ENCODE results near the gene PACS1.

Gene PACS1

DNA sequence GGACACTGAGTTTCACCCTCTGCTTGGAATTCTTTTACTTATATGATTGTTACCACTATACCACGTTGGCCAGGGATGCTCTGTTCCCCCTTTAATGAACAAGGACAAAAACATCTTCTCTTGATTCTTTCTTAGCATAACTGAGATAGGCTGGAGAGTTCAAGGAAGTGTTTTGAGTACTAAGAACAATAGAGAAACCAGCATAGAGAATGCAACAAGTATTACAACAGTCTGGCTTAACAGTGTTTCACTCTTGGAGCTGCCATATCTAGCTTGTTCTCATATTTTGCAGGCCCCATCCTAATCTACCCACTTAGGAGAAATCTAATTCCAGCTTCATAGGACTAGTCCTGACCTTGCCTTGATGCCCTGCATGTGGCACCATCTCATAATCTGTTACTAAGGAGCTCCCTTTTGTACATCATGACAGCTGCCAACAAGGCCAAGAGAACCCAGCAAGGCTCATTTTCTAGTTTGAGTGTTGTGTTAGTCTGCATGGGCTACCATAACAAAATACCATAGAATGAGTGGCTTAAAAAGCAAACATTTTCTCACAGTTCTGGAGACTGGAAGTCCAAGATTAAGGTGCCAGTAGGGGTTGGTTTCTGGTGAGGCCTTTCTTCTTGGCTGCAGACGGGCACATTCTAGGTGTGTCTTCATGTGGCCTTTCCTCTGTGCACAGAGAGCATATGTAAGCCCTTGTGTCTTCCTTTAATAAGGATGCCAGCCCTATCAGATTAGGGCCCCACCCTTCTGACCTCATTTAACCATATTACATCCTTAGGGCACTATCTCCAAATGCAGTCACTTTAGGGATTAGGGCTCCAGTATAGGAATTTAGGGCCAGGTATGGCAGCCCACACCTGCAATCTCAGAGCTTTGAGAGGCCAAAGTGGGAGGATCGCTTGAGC is 37.8 kb downstream of the PACS1 start:
- no peaks in the 10 kb centered on the region for H3K79me2 ChIP-seq (ENCODE audit: low read length)
- TF ChIP-seq, protein P1, sequence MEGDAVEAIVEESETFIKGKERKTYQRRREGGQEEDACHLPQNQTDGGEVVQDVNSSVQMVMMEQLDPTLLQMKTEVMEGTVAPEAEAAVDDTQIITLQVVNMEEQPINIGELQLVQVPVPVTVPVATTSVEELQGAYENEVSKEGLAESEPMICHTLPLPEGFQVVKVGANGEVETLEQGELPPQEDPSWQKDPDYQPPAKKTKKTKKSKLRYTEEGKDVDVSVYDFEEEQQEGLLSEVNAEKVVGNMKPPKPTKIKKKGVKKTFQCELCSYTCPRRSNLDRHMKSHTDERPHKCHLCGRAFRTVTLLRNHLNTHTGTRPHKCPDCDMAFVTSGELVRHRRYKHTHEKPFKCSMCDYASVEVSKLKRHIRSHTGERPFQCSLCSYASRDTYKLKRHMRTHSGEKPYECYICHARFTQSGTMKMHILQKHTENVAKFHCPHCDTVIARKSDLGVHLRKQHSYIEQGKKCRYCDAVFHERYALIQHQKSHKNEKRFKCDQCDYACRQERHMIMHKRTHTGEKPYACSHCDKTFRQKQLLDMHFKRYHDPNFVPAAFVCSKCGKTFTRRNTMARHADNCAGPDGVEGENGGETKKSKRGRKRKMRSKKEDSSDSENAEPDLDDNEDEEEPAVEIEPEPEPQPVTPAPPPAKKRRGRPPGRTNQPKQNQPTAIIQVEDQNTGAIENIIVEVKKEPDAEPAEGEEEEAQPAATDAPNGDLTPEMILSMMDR (IDR thresholded peaks at IDR 0.05; ENCODE audit: low read depth, low read length) = no peak
- TF ChIP-seq EZH2phosphoT487 (IDR thresholded peaks at IDR 0.05; ENCODE audit: low read depth) = no peak
- H3K4me3 ChIP-seq (ENCODE audit: low read length) = no peak overlapping the region
- H3K9ac ChIP-seq (ENCODE audit: low read length) = no peak overlapping the region
- H3K4me1 ChIP-seq (ENCODE audit: low read length) = peaks cover 19% of the 10 kb centered on the region
- no peaks in the 10 kb centered on the region for H4K20me1 ChIP-seq (ENCODE audit: insufficient read depth, low read length)
- no peaks in the 10 kb centered on the region for H3K9me3 ChIP-seq (ENCODE audit: insufficient read depth, low read length)
- no peak overlapping the region for H3K27ac ChIP-seq (ENCODE audit: low read length)
- no peaks in the 10 kb centered on the region for H3K27me3 ChIP-seq (ENCODE audit: low read depth, low read length)
- H2AFZ ChIP-seq (ENCODE audit: low read depth, low read length) = no peak overlapping the region
- no peak overlapping the region for H3K4me2 ChIP-seq (ENCODE audit: low read length)
- H3K36me3 ChIP-seq (replicated peaks; ENCODE audit: low read depth, low read length) = no peaks in the 10 kb centered on the region

DNA sequence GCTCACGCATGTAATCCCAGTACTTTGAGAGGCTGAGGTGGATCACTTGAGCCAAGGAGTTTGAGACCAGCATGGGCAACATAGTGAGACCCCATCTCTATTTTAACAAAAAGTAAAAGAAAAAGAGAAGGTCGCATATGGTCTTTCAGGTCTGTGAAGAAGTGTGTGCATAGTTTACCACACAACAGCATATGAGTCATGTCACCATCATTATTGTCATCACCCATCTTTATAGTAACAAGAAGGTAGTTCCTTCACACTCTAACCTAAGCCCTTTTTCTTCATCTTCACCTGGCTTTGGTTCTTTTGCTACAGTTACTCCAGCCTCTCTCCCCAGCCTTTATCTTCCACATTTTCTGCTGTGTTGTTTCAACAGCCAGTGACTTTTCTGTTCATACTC is 39.2 kb downstream of the PACS1 start:
- Histone ChIP-seq H3K27ac (ENCODE audit: low read length) (no peak overlapping the region), H3K27me3 (ENCODE audit: low read depth, low read length) (no peaks in the 10 kb centered on the region), H2AFZ (ENCODE audit: low read depth, low read length) (no peak overlapping the region), H3K36me3 (replicated peaks; ENCODE audit: low read depth, low read length) (no peaks in the 10 kb centered on the region), H3K79me2 (ENCODE audit: low read length) (no peaks in the 10 kb centered on the region), H4K20me1 (ENCODE audit: insufficient read depth, low read length) (no peaks in the 10 kb centered on the region), H3K4me2 (ENCODE audit: low read length) (no peak overlapping the region), H3K9me3 (ENCODE audit: insufficient read depth, low read length) (no peaks in the 10 kb centered on the region), H3K4me1 (ENCODE audit: low read length) (peaks cover 33% of the 10 kb centered on the region), H3K4me3 (ENCODE audit: low read length) (no peak overlapping the region), H3K9ac (ENCODE audit: low read length) (no peak overlapping the region)
- no peak for TF ChIP-seq EZH2phosphoT487 (IDR thresholded peaks at IDR 0.05; ENCODE audit: low read depth)
- TF ChIP-seq, protein P1 (IDR thresholded peaks at IDR 0.05; ENCODE audit: low read depth, low read length) = no peak

DNA sequence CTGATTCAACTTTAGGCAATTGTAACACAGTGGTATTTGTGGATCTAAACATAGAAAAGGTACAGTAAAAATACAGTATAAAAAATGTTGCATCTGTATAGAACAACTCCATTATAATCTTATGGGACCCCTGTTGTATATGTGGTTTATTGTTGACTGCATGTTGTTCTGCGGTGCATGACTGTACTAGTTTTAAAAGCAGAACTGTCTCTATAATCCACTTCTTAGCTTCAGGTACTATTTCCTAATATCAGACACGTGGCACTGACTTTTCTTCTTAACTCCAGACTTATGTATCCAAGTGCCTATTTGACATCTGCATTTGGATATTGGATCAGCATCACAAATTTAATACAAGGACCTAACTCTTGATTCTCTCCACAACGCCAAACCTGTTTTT is 41.1 kb downstream of the PACS1 start:
- H3K4me1 ChIP-seq (ENCODE audit: low read length) = peaks cover 52% of the 10 kb centered on the region
- no peaks in the 10 kb centered on the region for H3K9me3 ChIP-seq (ENCODE audit: insufficient read depth, low read length)
- no peak overlapping the region for H3K27ac ChIP-seq (ENCODE audit: low read length)
- no peaks in the 10 kb centered on the region for H3K36me3 ChIP-seq (replicated peaks; ENCODE audit: low read depth, low read length)
- no peaks in the 10 kb centered on the region for H3K79me2 ChIP-seq (ENCODE audit: low read length)
- H3K4me2 ChIP-seq (ENCODE audit: low read length) = no peak overlapping the region
- TF ChIP-seq EZH2phosphoT487 (IDR thresholded peaks at IDR 0.05; ENCODE audit: low read depth) = no peak
- TF ChIP-seq, protein P1 (IDR thresholded peaks at IDR 0.05; ENCODE audit: low read depth, low read length) = no peak
- no peak overlapping the region for H2AFZ ChIP-seq (ENCODE audit: low read depth, low read length)
- no peak overlapping the region for H3K9ac ChIP-seq (ENCODE audit: low read length)
- no peak overlapping the region for H3K4me3 ChIP-seq (ENCODE audit: low read length)
- H3K27me3 ChIP-seq (ENCODE audit: low read depth, low read length) = no peaks in the 10 kb centered on the region
- H4K20me1 ChIP-seq (ENCODE audit: insufficient read depth, low read length) = no peaks in the 10 kb centered on the region

DNA sequence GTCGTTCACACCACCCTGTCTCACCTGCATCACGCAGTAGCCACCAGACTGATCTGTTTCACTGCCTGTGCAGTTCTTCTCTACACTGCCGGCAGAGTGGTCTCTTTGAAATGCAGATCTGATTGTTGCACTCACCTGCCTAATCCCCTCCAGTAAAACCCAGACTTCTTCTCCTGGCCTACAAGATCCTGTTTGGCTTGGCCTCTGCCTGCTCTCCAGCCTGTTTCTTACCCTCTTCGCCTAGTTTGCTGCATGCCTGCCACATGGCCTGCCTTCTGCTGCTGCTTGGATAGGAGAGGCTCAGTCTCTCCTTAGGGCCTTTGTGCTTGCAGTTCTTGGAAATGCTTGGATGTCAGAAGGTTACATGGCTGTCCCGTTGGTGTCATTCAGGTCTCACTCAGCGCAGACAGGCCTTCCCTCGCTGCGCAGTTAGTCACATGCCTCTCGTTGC is 42.0 kb downstream of the PACS1 start:
- Histone ChIP-seq H4K20me1 (ENCODE audit: insufficient read depth, low read length) (no peaks in the 10 kb centered on the region), H3K4me1 (ENCODE audit: low read length) (peaks cover 61% of the 10 kb centered on the region), H3K9ac (ENCODE audit: low read length) (peak overlapping the region; percentile 8; the same call in 1 of the 2 replicates), H3K79me2 (ENCODE audit: low read length) (no peaks in the 10 kb centered on the region), H3K27me3 (ENCODE audit: low read depth, low read length) (no peaks in the 10 kb centered on the region), H2AFZ (ENCODE audit: low read depth, low read length) (no peak overlapping the region), H3K4me2 (ENCODE audit: low read length) (peak overlapping the region; percentile 81), H3K27ac (ENCODE audit: low read length) (peak overlapping the region; percentile 89), H3K36me3 (replicated peaks; ENCODE audit: low read depth, low read length) (no peaks in the 10 kb centered on the region), H3K4me3 (ENCODE audit: low read length) (no peak overlapping the region; the same call in 1 of the 2 replicates), H3K9me3 (ENCODE audit: insufficient read depth, low read length) (no peaks in the 10 kb centered on the region)
- TF ChIP-seq EZH2phosphoT487 (IDR thresholded peaks at IDR 0.05; ENCODE audit: low read depth) = no peak
- TF ChIP-seq, protein P1 (IDR thresholded peaks at IDR 0.05; ENCODE audit: low read depth, low read length) = no peak
